ENCODE data around the gene RAN. TPM values are rescaled to one million over a fixed set of nuclear protein-coding genes. Genes with fewer than 3 reads are reported as not detected.
A peak's percentile ranks its signal among the peaks of the same experiment; 100 is the strongest.

The RAN gene
- total RNA-seq, 2 experiments from 2014 or later: 278 to 302 TPM

GRCh38 chr12:130877333-130877732, 5.5 kb downstream of the RAN start:
- TF ChIP-seq CTCF (IDR thresholded peaks at IDR 0.05): no peak
- CTCF ChIA-PET: no interaction called here
- Histone ChIP-seq H3K27ac (ENCODE audit: low read depth in 1 of 2, low read length in 2 of 2) (no peak overlapping the region), H3K27me3 (ENCODE audit: control insufficient read depth in 1 of 2, insufficient read depth in 2 of 2, low read length in 2 of 2) (no peaks in the 10 kb centered on the region), H3K36me3 (ENCODE audit: insufficient read depth, low read length) (peaks cover 49% of the 10 kb centered on the region), H3K9me3 (ENCODE audit: control insufficient read depth in 1 of 2, insufficient read depth in 1 of 2, low read length in 2 of 2) (no peaks in the 10 kb centered on the region), H3K4me1 (ENCODE audit: insufficient read depth, low read length) (peaks cover 31% of the 10 kb centered on the region), H3K4me3 (ENCODE audit: low read length) (no peak overlapping the region)
- Mint-ChIP-seq H3K4me1 (ENCODE audit: low read depth) (peaks cover 56% of the 10 kb centered on the region), H3K4me3 (no peak overlapping the region), H3K27ac (no peak overlapping the region), H3K9me3 (no peaks in the 10 kb centered on the region), H3K36me3 (ENCODE audit: low read depth) (peaks cover 56% of the 10 kb centered on the region), H3K27me3 (no peaks in the 10 kb centered on the region)
- intact Hi-C loops (cut with DNase I, micrococcal nuclease): loop anchor here in 1 of 2 experiments (10.0 kb wide), 1 partner anchor 1057 kb away; no protein-coding TSS in a partner anchor
- DNase-seq: no peak
- no peak for ATAC-seq (ENCODE audit: poor library complexity)
- POLR2A ChIA-PET: interaction anchor here (1.4 kb wide), 1 partner anchor 38 kb away, joined by 4 read pairs; the partner anchor contains the start of gene STX2

- H3K4me1 Mint-ChIP-seq (ENCODE audit: low read depth): peaks cover 45% of the 10 kb centered on the region
- no peak overlapping the region for H3K4me3 ChIP-seq (ENCODE audit: low read length)
- H3K27me3 ChIP-seq (ENCODE audit: control insufficient read depth in 1 of 2, insufficient read depth in 2 of 2, low read length in 2 of 2): no peaks in the 10 kb centered on the region
- H3K4me3 Mint-ChIP-seq: peak overlapping the region; percentile 15
- CTCF ChIA-PET: no interaction called here
- POLR2A ChIA-PET: no interaction called here
- peaks cover 43% of the 10 kb centered on the region for H3K36me3 ChIP-seq (ENCODE audit: insufficient read depth, low read length)
- DNase-seq (no peak), ATAC-seq (ENCODE audit: poor library complexity) (no peak)
- peaks cover 46% of the 10 kb centered on the region for H3K36me3 Mint-ChIP-seq (ENCODE audit: low read depth)
- no peaks in the 10 kb centered on the region for H3K9me3 ChIP-seq (ENCODE audit: control insufficient read depth in 1 of 2, insufficient read depth in 1 of 2, low read length in 2 of 2)
- no peaks in the 10 kb centered on the region for H3K27me3 Mint-ChIP-seq
- no peaks in the 10 kb centered on the region for H3K9me3 Mint-ChIP-seq
- no peak overlapping the region for H3K27ac Mint-ChIP-seq
- TF ChIP-seq CTCF (IDR thresholded peaks at IDR 0.05): no peak
- intact Hi-C loops (cut with DNase I, micrococcal nuclease): loop anchor here in 1 of 2 experiments (10.0 kb wide), 1 partner anchor 1056 kb away; no protein-coding TSS in a partner anchor
- H3K27ac ChIP-seq (ENCODE audit: low read depth in 1 of 2, low read length in 2 of 2): no peak overlapping the region
- H3K4me1 ChIP-seq (ENCODE audit: insufficient read depth, low read length): peaks cover 23% of the 10 kb centered on the region
These were observed 6.6 kb downstream of the RAN start for GRCh38 chr12:130878193-130879185.

GRCh38 chr12:130879212-130879686, 7.4 kb downstream of the RAN start:
- ChIA-PET POLR2A (no interaction called here), CTCF (no interaction called here)
- Mint-ChIP-seq H3K9me3 (no peaks in the 10 kb centered on the region), H3K36me3 (ENCODE audit: low read depth) (peaks cover 38% of the 10 kb centered on the region), H3K4me1 (ENCODE audit: low read depth) (peaks cover 37% of the 10 kb centered on the region), H3K4me3 (peak overlapping the region; percentile 38), H3K27me3 (no peaks in the 10 kb centered on the region), H3K27ac (no peak overlapping the region)
- Histone ChIP-seq H3K27ac (ENCODE audit: low read depth in 1 of 2, low read length in 2 of 2) (no peak overlapping the region), H3K36me3 (ENCODE audit: insufficient read depth, low read length) (peaks cover 35% of the 10 kb centered on the region), H3K27me3 (ENCODE audit: control insufficient read depth in 1 of 2, insufficient read depth in 2 of 2, low read length in 2 of 2) (no peaks in the 10 kb centered on the region), H3K9me3 (ENCODE audit: control insufficient read depth in 1 of 2, insufficient read depth in 1 of 2, low read length in 2 of 2) (no peaks in the 10 kb centered on the region), H3K4me3 (ENCODE audit: low read length) (no peak overlapping the region), H3K4me1 (ENCODE audit: insufficient read depth, low read length) (peaks cover 18% of the 10 kb centered on the region)
- TF ChIP-seq CTCF (IDR thresholded peaks at IDR 0.05): no peak
- ATAC-seq (ENCODE audit: poor library complexity) (no peak), DNase-seq (no peak)
- intact Hi-C loops (cut with DNase I, micrococcal nuclease): loop anchor here in 1 of 2 experiments (10.0 kb wide), 1 partner anchor 1056 kb away; no protein-coding TSS in a partner anchor
